K562 (cell line): ENCODE measurements around the gene GIPC3. TPM values are rescaled to one million over a fixed set of nuclear protein-coding genes. Genes with fewer than 3 reads are reported as not detected.

Experiments
- CBFA2T3 ChIP-seq: fragments of 450-650 bp; IDR thresholded peaks from 2 replicates; pipeline ENCODE4 v1.6.1; 2017
- CHCHD3 ChIP-seq: fragments of 250-450 bp; sonication (Bioruptor Pico); IDR thresholded peaks from 2 replicates; pipeline ENCODE4 v2.1.2; 2022; ENCODE audit warnings: mild to moderate bottlenecking
- FOXM1 ChIP-seq, 2 experiments: fragments of 450-650 bp in 1 of 2; sonication (generic) in 1 of 2; formaldehyde crosslinking in 1 of 2; IDR thresholded peaks; 2 replicates each; pipeline versions ENCODE4 v1.6.1 to v1.9.0; 2017 to 2022; ENCODE audit warnings: low read depth in 2 of 2, mild to moderate bottlenecking in 2 of 2, missing genetic modification reagents in 1 of 2, moderate library complexity in 1 of 2
- GABPB2 ChIP-seq: fragments of 250-450 bp; sonication (Bioruptor Pico); conservative IDR thresholded peaks from 2 replicates; pipeline ENCODE4 v1.5.1; 2021; ENCODE audit warnings: mild to moderate bottlenecking
- MAFF ChIP-seq: IDR thresholded peaks from 2 replicates; pipeline ENCODE4 v1.6.1; 2012; ENCODE audit warnings: low read length, improper control_type of control experiment
- NCOA2 ChIP-seq, 2 experiments: fragments of 450-650 bp; IDR thresholded peaks; 2 replicates each; pipeline ENCODE4 v1.6.1; 2018; ENCODE audit warnings: mild to moderate bottlenecking in 2 of 2, moderate library complexity in 1 of 2; ENCODE audit not compliant: partially characterized antibody in 2 of 2
- NFRKB ChIP-seq: fragments of 450-650 bp; IDR thresholded peaks from 2 replicates; pipeline ENCODE4 v1.6.1; 2016; ENCODE audit warnings: low read depth
- NRF1 ChIP-seq, 2 experiments: fragments of 450-650 bp; IDR thresholded peaks in 1 of 2; conservative IDR thresholded peaks in 1 of 2; 2 replicates each; pipeline ENCODE4 v1.6.1; 2014; ENCODE audit warnings: mild to moderate bottlenecking in 2 of 2
- RBFOX2 ChIP-seq: fragments of 200-400 bp; formaldehyde crosslinking; IDR thresholded peaks from 2 replicates; pipeline ENCODE4 v1.6.1; 2017; ENCODE audit warnings: low read depth, mild to moderate bottlenecking, low read length, moderate library complexity
- SMARCA5 ChIP-seq: fragments of 450-650 bp; IDR thresholded peaks from 2 replicates; pipeline ENCODE4 v1.6.1; 2016
- SMARCE1 ChIP-seq: fragments of 450-650 bp; IDR thresholded peaks from 2 replicates; pipeline ENCODE4 v1.7.1; 2016; ENCODE audit warnings: mild to moderate bottlenecking
- WHSC1 ChIP-seq: IDR thresholded peaks from one replicate; pipeline ENCODE4 v1.6.1; 2012; ENCODE audit warnings: low read length, control low read depth, inconsistent platforms
- ZNF165 ChIP-seq: fragments of 250-450 bp; sonication (Bioruptor Pico); IDR thresholded peaks from 2 replicates; pipeline ENCODE4 v1.4.0; 2020; ENCODE audit warnings: borderline replicate concordance
- ZNF253 ChIP-seq: fragments of 250-450 bp; sonication (Bioruptor Pico); conservative IDR thresholded peaks from 2 replicates; pipeline ENCODE4 v1.6.1; 2021; ENCODE audit warnings: mild to moderate bottlenecking
- ZNF507 ChIP-seq: conservative IDR thresholded peaks from 2 replicates; pipeline ENCODE4 v1.6.1; 2017; ENCODE audit warnings: missing genetic modification characterization, missing compliant biosample characterization
- ZNF561 ChIP-seq: fragments of 450-650 bp; formaldehyde crosslinking; conservative IDR thresholded peaks from 2 replicates; pipeline ENCODE4 v1.4.0; 2020; ENCODE audit warnings: mild to moderate bottlenecking, moderate library complexity
- ZNF668 ChIP-seq: fragments of 250-450 bp; sonication (Bioruptor Pico); IDR thresholded peaks from 2 replicates; pipeline ENCODE4 v1.8.0; 2022; ENCODE audit warnings: mild to moderate bottlenecking, inconsistent platforms
- polyA plus RNA-seq, 8 experiments: library from polyadenylated mRNA; depleted of rRNA in 4 of 8; stranded (reverse) in 5 of 8; unstranded in 3 of 8; fragments of >200 nt; fragmentation: Nextera tagmentation in 2 of 8; fragmentation: Illumina TruSeq in 1 of 8; extraction: Ambion mirVana in 2 of 8; extraction: Trizol in 1 of 8; gene quantifications; 2 replicates each; pipeline versions ENCODE4 v1.2.1 to v1.2.3, GENCODE V29; 2011 to 2014; ENCODE audit warnings: inconsistent platforms in 1 of 8, missing spikeins in 1 of 8
- total RNA-seq, 7 experiments: library from RNA; depleted of rRNA in 6 of 7; stranded (reverse); fragments of >200 nt in 6 of 7; fragmentation: Illumina TruSeq in 2 of 7; extraction: Trizol in 2 of 7; gene quantifications; 2 replicates each; pipeline versions ENCODE4 v1.2.1 to v1.2.3, GENCODE V29; 2011 to 2021; ENCODE audit warnings: low replicate concordance in 1 of 7
- TF ChIP-seq, protein P1 (sequence below): sonication (generic); formaldehyde crosslinking; IDR thresholded peaks from 2 replicates; pipeline ENCODE4 v1.8.1; 2022; ENCODE audit warnings: missing genetic modification reagents
- TF ChIP-seq, protein P2 (sequence below): conservative IDR thresholded peaks from 2 replicates; pipeline ENCODE4 v1.6.1; 2011; ENCODE audit warnings: low read depth, mild to moderate bottlenecking, low read length; ENCODE audit not compliant: control insufficient read depth
- TF ChIP-seq, protein P3 (sequence below): fragments of 450-650 bp; formaldehyde crosslinking; IDR thresholded peaks from 2 replicates; pipeline ENCODE4 v1.4.0; 2020; ENCODE audit warnings: mild to moderate bottlenecking, moderate library complexity
- TF ChIP-seq, protein P4 (sequence below): fragments of 250-450 bp; sonication (Bioruptor Pico); IDR thresholded peaks from 2 replicates; pipeline ENCODE4 v1.8.0; 2021; ENCODE audit warnings: moderate library complexity, mild to moderate bottlenecking, inconsistent platforms
- TF ChIP-seq, protein P5 (sequence below), 2 experiments: fragments of 450-650 bp in 1 of 2; sonication (generic) in 1 of 2; formaldehyde crosslinking; conservative IDR thresholded peaks; 2 replicates each; pipeline versions ENCODE4 v1.4.0 to v1.8.1; 2020 to 2022; ENCODE audit warnings: mild to moderate bottlenecking in 1 of 2, missing genetic modification reagents in 1 of 2
- TF ChIP-seq, protein P6 (sequence below): fragments of 200-400 bp; formaldehyde crosslinking; IDR thresholded peaks from 2 replicates; pipeline ENCODE4 v1.6.1; 2017; ENCODE audit warnings: mild to moderate bottlenecking, low read depth, low read length, moderate library complexity

The GIPC3 gene
- total and polyA plus RNA-seq, 9 of the 15 experiments (the other 6 are each of a cell fraction or from before 2014, with no cell fraction given), result 0.03 to 3.6 (median 1.5) TPM; not detected in 1

DNA sequence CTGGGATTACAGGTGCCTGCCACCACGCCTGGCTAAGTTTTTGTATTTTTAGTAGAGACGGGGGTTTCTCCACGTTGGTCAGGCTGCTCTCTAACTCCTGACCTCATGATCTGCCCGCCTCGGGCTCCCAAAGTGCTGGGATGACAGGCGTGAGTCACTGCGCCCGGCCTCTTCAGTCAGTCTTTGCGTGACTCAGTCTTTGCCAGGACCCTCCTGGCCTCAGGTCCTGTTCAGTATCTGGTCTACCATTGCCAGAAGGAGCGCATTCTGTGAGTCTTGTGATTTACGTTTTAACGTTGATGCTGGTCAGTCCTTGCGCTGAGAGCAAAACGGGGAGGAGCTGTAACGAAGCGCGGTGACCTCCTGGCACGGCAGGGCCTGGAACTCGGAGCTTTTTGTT is 20.1 kb upstream of the GIPC3 start (continued):
- TF ChIP-seq FOXM1 (IDR thresholded peaks at IDR 0.05; ENCODE audit: low read depth) (no peak), FOXM1 (CRISPR knock-in tag; IDR thresholded peaks at IDR 0.05; ENCODE audit: low read depth) (no peak), CBFA2T3 (0 out of 2 replicates have a peak, but pooled peaks have one; percentile 9), CHCHD3 (CRISPR knock-in tag) (no peak), ZNF165 (CRISPR knock-in tag) (no peak), ZNF561 (CRISPR knock-in tag) (no peak), RBFOX2 (0 out of 2 replicates have a peak, but pooled peaks have one; percentile 17), MAFF (no peak), ZNF507 (tag) (no peak), ZNF253 (no peak), SMARCA5 (no peak), ZNF668 (CRISPR knock-in tag) (no peak), NCOA2 (IDR thresholded peaks at IDR 0.05; ENCODE audit: partially characterized antibody in 2 of 2) (no peak), SMARCE1 (peak; percentile 49; the same call in 1 of the 2 replicates), NFRKB (no peak), NRF1 (conservative IDR thresholded peaks at IDR 0.05 in 1 of 2, IDR thresholded peaks at IDR 0.05 in 1 of 2) (peak in 1 of 2 experiments; percentile 28; a peak in 1 of 4 replicates), GABPB2 (CRISPR knock-in tag) (no peak), WHSC1 (no peak)
- TF ChIP-seq, protein P1, sequence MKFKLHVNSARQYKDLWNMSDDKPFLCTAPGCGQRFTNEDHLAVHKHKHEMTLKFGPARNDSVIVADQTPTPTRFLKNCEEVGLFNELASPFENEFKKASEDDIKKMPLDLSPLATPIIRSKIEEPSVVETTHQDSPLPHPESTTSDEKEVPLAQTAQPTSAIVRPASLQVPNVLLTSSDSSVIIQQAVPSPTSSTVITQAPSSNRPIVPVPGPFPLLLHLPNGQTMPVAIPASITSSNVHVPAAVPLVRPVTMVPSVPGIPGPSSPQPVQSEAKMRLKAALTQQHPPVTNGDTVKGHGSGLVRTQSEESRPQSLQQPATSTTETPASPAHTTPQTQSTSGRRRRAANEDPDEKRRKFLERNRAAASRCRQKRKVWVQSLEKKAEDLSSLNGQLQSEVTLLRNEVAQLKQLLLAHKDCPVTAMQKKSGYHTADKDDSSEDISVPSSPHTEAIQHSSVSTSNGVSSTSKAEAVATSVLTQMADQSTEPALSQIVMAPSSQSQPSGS (CRISPR knock-in tag), result no peak
- TF ChIP-seq, protein P2, sequence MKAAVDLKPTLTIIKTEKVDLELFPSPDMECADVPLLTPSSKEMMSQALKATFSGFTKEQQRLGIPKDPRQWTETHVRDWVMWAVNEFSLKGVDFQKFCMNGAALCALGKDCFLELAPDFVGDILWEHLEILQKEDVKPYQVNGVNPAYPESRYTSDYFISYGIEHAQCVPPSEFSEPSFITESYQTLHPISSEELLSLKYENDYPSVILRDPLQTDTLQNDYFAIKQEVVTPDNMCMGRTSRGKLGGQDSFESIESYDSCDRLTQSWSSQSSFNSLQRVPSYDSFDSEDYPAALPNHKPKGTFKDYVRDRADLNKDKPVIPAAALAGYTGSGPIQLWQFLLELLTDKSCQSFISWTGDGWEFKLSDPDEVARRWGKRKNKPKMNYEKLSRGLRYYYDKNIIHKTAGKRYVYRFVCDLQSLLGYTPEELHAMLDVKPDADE, result no peak
- TF ChIP-seq, protein P3, sequence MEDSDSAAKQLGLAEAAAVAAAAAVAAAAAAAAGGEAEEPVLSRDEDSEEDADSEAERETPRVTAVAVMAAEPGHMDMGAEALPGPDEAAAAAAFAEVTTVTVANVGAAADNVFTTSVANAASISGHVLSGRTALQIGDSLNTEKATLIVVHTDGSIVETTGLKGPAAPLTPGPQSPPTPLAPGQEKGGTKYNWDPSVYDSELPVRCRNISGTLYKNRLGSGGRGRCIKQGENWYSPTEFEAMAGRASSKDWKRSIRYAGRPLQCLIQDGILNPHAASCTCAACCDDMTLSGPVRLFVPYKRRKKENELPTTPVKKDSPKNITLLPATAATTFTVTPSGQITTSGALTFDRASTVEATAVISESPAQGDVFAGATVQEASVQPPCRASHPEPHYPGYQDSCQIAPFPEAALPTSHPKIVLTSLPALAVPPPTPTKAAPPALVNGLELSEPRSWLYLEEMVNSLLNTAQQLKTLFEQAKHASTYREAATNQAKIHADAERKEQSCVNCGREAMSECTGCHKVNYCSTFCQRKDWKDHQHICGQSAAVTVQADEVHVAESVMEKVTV, result no peak
- TF ChIP-seq, protein P4, sequence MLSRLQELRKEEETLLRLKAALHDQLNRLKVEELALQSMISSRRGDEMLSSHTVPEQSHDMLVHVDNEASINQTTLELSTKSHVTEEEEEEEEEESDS (CRISPR knock-in tag), result no peak
- TF ChIP-seq, protein P5, sequence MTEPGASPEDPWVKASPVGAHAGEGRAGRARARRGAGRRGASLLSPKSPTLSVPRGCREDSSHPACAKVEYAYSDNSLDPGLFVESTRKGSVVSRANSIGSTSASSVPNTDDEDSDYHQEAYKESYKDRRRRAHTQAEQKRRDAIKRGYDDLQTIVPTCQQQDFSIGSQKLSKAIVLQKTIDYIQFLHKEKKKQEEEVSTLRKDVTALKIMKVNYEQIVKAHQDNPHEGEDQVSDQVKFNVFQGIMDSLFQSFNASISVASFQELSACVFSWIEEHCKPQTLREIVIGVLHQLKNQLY (CRISPR knock-in tag; conservative IDR thresholded peaks at IDR 0.05), result no peak
- TF ChIP-seq, protein P6, sequence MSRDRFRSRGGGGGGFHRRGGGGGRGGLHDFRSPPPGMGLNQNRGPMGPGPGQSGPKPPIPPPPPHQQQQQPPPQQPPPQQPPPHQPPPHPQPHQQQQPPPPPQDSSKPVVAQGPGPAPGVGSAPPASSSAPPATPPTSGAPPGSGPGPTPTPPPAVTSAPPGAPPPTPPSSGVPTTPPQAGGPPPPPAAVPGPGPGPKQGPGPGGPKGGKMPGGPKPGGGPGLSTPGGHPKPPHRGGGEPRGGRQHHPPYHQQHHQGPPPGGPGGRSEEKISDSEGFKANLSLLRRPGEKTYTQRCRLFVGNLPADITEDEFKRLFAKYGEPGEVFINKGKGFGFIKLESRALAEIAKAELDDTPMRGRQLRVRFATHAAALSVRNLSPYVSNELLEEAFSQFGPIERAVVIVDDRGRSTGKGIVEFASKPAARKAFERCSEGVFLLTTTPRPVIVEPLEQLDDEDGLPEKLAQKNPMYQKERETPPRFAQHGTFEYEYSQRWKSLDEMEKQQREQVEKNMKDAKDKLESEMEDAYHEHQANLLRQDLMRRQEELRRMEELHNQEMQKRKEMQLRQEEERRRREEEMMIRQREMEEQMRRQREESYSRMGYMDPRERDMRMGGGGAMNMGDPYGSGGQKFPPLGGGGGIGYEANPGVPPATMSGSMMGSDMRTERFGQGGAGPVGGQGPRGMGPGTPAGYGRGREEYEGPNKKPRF, result no peak
